Neural progenitor cell (in vitro differentiated cells): ENCODE data around the gene RSPH6A. TPM values are rescaled to one million over a fixed set of nuclear protein-coding genes. Genes with fewer than 3 reads are reported as not detected.

ENCODE experiments used
- DNase-seq: peaks from one replicate; pipeline ENCODE4 v3.0.0-alpha.2; 2016; ENCODE audit warnings: low spot score
- H2AFZ ChIP-seq: fragments of 200-600 bp; sonication (generic); replicated peaks from 2 replicates; pipeline ENCODE4 v1.6.1; 2016; ENCODE audit warnings: antibody characterized with exemption
- H3F3A ChIP-seq: fragments of 200-600 bp; sonication (generic); 2 replicates; pipeline ENCODE4 v1.6.1; 2016; ENCODE audit warnings: antibody characterized with exemption, low read depth
- H3K27ac ChIP-seq: fragments of 200-600 bp; sonication (generic); 2 replicates; pipeline ENCODE4 v1.5.1; 2016; ENCODE audit warnings: mild to moderate bottlenecking
- H3K27me3 ChIP-seq: fragments of 200-600 bp; sonication (generic); 2 replicates; pipeline ENCODE4 v1.6.1; 2016; ENCODE audit warnings: mild to moderate bottlenecking, moderate library complexity
- H3K36me3 ChIP-seq: fragments of 200-600 bp; sonication (generic); 2 replicates; pipeline ENCODE4 v1.5.1; 2016
- H3K4me1 ChIP-seq: fragments of 200-600 bp; sonication (generic); 2 replicates; pipeline ENCODE4 v1.6.1; 2016; ENCODE audit warnings: mixed run types
- H3K4me2 ChIP-seq: fragments of 200-600 bp; sonication (generic); 2 replicates; pipeline ENCODE4 v1.6.1; 2016
- H3K4me3 ChIP-seq: fragments of 200-600 bp; sonication (generic); 2 replicates; pipeline ENCODE4 v1.5.1; 2016
- H3K79me2 ChIP-seq: fragments of 200-600 bp; sonication (generic); 2 replicates; pipeline ENCODE4 v1.6.1; 2016; ENCODE audit warnings: low read depth
- H3K9ac ChIP-seq: fragments of 200-600 bp; sonication (generic); 2 replicates; pipeline ENCODE4 v1.6.1; 2016
- H3K9me3 ChIP-seq: fragments of 200-600 bp; sonication (generic); 2 replicates; pipeline ENCODE4 v1.5.1; 2016; ENCODE audit warnings: low read depth
- H4K20me1 ChIP-seq: fragments of 200-600 bp; sonication (generic); 2 replicates; pipeline ENCODE4 v1.6.1; 2016; ENCODE audit warnings: low read depth
- H3K27ac Mint-ChIP-seq: 3 replicates; pipeline ENCODE4 v1.8.0; 2021; ENCODE audit warnings: mixed read lengths
- H3K27me3 Mint-ChIP-seq: 2 replicates; pipeline ENCODE4 v1.8.0; 2022; ENCODE audit warnings: low read depth, mild to moderate bottlenecking, inconsistent platforms, moderate library complexity, mixed read lengths; ENCODE audit not compliant: insufficient read depth
- H3K36me3 Mint-ChIP-seq: 3 replicates; pipeline ENCODE4 v1.8.0; 2021; ENCODE audit warnings: mixed read lengths
- H3K4me1 Mint-ChIP-seq: 3 replicates; pipeline ENCODE4 v1.8.0; 2021; ENCODE audit warnings: mixed read lengths
- H3K4me3 Mint-ChIP-seq: 3 replicates; pipeline ENCODE4 v1.8.0; 2021; ENCODE audit warnings: mild to moderate bottlenecking, moderate library complexity, mixed read lengths
- H3K9me3 Mint-ChIP-seq: 3 replicates; pipeline ENCODE4 v1.8.0; 2020; ENCODE audit warnings: mixed read lengths
- EZH2 ChIP-seq: fragments of 200-600 bp; sonication (generic); IDR thresholded peaks from 2 replicates; pipeline ENCODE4 v1.6.1; 2017; ENCODE audit warnings: antibody characterized with exemption, mild to moderate bottlenecking, moderate library complexity
- EZH2phosphoT487 ChIP-seq: fragments of 200-600 bp; sonication (generic); IDR thresholded peaks from 2 replicates; pipeline ENCODE4 v1.6.1; 2017; ENCODE audit warnings: antibody characterized with exemption
- total RNA-seq: library from RNA; depleted of rRNA; stranded (reverse); fragments of >200 nt; gene quantifications from 2 replicates; pipeline ENCODE4 v1.2.3, GENCODE V29; 2015; ENCODE audit warnings: low replicate concordance
- TF ChIP-seq, protein P1 (sequence below): fragments of 200-600 bp; sonication (generic); IDR thresholded peaks from 2 replicates; pipeline ENCODE4 v1.5.1; 2017; ENCODE audit warnings: antibody characterized with exemption, mild to moderate bottlenecking

Gene RSPH6A
- total RNA-seq, 1 donor from 2014 or later, result not detected

DNA sequence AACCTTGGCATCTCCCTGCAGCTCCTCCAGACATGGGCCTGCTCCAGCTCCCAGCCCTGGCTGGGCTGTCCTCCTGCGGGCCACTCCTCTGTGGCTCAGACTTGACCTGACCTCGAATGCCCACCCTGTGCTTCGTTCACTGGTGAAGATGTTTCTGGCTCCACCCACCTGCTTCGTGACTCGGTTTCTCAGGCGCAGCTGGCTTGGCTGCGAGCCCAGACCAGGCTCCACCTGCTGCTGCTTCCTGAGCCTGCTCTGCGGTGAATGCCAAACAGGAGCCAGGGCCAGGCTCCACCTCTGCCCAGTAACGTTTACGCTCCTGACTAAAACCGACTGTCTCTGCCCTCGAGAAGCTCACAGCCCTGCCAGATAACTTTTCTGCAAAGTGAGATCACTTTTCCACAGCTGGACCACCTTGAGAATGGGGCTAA, 8.9 kb upstream of the RSPH6A start:
- H3K9me3 ChIP-seq, result no peaks in the 10 kb centered on the region
- peaks cover 4% of the 10 kb centered on the region for H3K4me1 Mint-ChIP-seq
- H3K4me1 ChIP-seq, result no peaks in the 10 kb centered on the region
- H3K27ac ChIP-seq, result no peak overlapping the region
- peaks cover 10% of the 10 kb centered on the region for H3K27me3 Mint-ChIP-seq
- no peaks in the 10 kb centered on the region for H3K9me3 Mint-ChIP-seq
- H3K4me3 ChIP-seq, result no peak overlapping the region
- no peak for DNase-seq
- H3K36me3 ChIP-seq, result no peaks in the 10 kb centered on the region
- no peaks in the 10 kb centered on the region for H3F3A ChIP-seq
- H3K36me3 Mint-ChIP-seq, result peaks cover 21% of the 10 kb centered on the region
- no peak overlapping the region for H3K27ac Mint-ChIP-seq
- no peak overlapping the region for H3K4me3 Mint-ChIP-seq
- TF ChIP-seq, protein P1, sequence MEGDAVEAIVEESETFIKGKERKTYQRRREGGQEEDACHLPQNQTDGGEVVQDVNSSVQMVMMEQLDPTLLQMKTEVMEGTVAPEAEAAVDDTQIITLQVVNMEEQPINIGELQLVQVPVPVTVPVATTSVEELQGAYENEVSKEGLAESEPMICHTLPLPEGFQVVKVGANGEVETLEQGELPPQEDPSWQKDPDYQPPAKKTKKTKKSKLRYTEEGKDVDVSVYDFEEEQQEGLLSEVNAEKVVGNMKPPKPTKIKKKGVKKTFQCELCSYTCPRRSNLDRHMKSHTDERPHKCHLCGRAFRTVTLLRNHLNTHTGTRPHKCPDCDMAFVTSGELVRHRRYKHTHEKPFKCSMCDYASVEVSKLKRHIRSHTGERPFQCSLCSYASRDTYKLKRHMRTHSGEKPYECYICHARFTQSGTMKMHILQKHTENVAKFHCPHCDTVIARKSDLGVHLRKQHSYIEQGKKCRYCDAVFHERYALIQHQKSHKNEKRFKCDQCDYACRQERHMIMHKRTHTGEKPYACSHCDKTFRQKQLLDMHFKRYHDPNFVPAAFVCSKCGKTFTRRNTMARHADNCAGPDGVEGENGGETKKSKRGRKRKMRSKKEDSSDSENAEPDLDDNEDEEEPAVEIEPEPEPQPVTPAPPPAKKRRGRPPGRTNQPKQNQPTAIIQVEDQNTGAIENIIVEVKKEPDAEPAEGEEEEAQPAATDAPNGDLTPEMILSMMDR, result no peak
- H3K79me2 ChIP-seq, result no peaks in the 10 kb centered on the region
- no peak overlapping the region for H2AFZ ChIP-seq
- no peak overlapping the region for H3K4me2 ChIP-seq
- no peaks in the 10 kb centered on the region for H4K20me1 ChIP-seq
- H3K27me3 ChIP-seq, result no peaks in the 10 kb centered on the region
- H3K9ac ChIP-seq, result no peak overlapping the region

DNA sequence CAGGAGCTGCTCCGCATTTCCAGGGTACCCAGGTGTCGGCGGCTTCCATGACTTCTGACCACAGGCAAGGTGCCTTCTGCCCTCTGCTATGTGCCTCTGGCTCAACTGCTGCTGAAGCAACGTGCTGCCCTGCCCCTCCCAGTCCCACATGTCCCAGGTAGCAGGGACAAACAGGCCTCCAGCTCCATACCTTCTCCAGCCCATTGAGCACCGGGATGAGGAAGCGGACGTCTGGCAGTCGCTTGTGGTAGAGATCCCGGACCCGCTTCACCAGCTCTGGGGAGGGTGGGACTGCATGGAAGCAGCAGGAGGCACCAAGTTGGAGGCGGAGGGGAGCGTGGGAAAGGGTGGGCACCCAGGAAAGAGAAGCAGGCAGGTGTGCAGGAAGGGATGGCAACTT, 8.1 kb upstream of the RSPH6A start:
- no peaks in the 10 kb centered on the region for H3K36me3 ChIP-seq
- Mint-ChIP-seq H3K9me3 (no peaks in the 10 kb centered on the region), H3K27me3 (peaks cover 6% of the 10 kb centered on the region), H3K27ac (no peak overlapping the region), H3K4me3 (no peak overlapping the region), H3K36me3 (peaks cover 15% of the 10 kb centered on the region), H3K4me1 (peaks cover 4% of the 10 kb centered on the region)
- H3K4me3 ChIP-seq, result no peak overlapping the region
- H3F3A ChIP-seq, result peaks cover 3% of the 10 kb centered on the region
- no peaks in the 10 kb centered on the region for H3K27me3 ChIP-seq
- no peak overlapping the region for H3K4me2 ChIP-seq
- peaks cover 2% of the 10 kb centered on the region for H3K4me1 ChIP-seq
- H3K27ac ChIP-seq, result no peak overlapping the region
- H3K79me2 ChIP-seq, result no peaks in the 10 kb centered on the region
- DNase-seq, result no peak
- no peaks in the 10 kb centered on the region for H3K9me3 ChIP-seq
- no peak overlapping the region for H3K9ac ChIP-seq
- H4K20me1 ChIP-seq, result peaks cover 1% of the 10 kb centered on the region
- H2AFZ ChIP-seq, result no peak overlapping the region
- TF ChIP-seq EZH2 (no peak), EZH2phosphoT487 (no peak)
- TF ChIP-seq, protein P1, result no peak

DNA sequence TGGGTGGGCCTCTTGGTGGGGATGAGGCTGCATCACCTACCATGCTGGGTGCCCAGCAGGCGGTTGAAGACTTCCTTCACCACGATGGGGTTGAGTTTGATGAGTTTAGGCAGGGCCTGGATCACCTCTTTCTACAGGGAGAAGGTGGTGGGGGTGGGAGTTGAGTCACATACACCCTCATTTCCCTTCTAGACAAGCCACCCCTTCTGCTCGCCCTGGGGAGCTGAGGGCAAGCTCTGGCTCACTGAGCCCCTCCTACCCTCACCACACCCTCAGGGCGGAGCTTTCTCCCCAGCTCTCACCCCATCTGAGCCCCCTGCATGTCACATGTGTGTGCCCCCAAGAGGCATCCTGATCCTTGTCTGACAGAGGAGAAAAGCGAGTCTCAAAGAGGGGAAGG, 7.6 kb upstream of the RSPH6A start:
- TF ChIP-seq, protein P1, result no peak
- no peak for TF ChIP-seq EZH2
- no peak for TF ChIP-seq EZH2phosphoT487
- Mint-ChIP-seq H3K4me3 (no peak overlapping the region), H3K4me1 (peaks cover 4% of the 10 kb centered on the region), H3K9me3 (no peaks in the 10 kb centered on the region), H3K36me3 (peaks cover 12% of the 10 kb centered on the region), H3K27me3 (peaks cover 6% of the 10 kb centered on the region), H3K27ac (no peak overlapping the region)
- Histone ChIP-seq H3K4me3 (no peak overlapping the region), H3K79me2 (no peaks in the 10 kb centered on the region), H3K27me3 (no peaks in the 10 kb centered on the region), H3K36me3 (no peaks in the 10 kb centered on the region), H3K4me1 (peaks cover 6% of the 10 kb centered on the region), H3K9me3 (no peaks in the 10 kb centered on the region), H2AFZ (no peak overlapping the region), H3K27ac (no peak overlapping the region), H3F3A (peaks cover 8% of the 10 kb centered on the region), H3K9ac (no peak overlapping the region), H3K4me2 (no peak overlapping the region), H4K20me1 (peaks cover 6% of the 10 kb centered on the region)
- DNase-seq, result no peak
